Measurements from ENCODE around the gene ZNF45. TPM values are rescaled to one million over a fixed set of nuclear protein-coding genes. Genes with fewer than 3 reads are reported as not detected.

Gene ZNF45
- total RNA-seq, 2 experiments from 2014 or later = 7.9 to 8.8 TPM

GRCh38 chr19:43939557-43940260 lies 4.6 kb upstream of the ZNF45 start:
- Mint-ChIP-seq H3K9me3 (peaks cover 3% of the 10 kb centered on the region), H3K36me3 (ENCODE audit: low read depth) (no peaks in the 10 kb centered on the region), H3K4me3 (no peak overlapping the region), H3K27ac (no peak overlapping the region), H3K27me3 (peaks cover 4% of the 10 kb centered on the region), H3K4me1 (ENCODE audit: low read depth) (peaks cover 2% of the 10 kb centered on the region)
- ATAC-seq (no peak), DNase-seq (no peak)
- ChIA-PET CTCF (interaction anchor here (1.6 kb wide), 1 partner anchor 9 kb away, joined by 3 read pairs; no protein-coding TSS in a partner anchor), POLR2A (no interaction called here)
- intact Hi-C loops (cut with micrococcal nuclease) = loop anchor here (10.0 kb wide), 1 partner anchor 65 kb away; the partner anchor contains the start of gene ZNF230
- TF ChIP-seq, protein P1, sequence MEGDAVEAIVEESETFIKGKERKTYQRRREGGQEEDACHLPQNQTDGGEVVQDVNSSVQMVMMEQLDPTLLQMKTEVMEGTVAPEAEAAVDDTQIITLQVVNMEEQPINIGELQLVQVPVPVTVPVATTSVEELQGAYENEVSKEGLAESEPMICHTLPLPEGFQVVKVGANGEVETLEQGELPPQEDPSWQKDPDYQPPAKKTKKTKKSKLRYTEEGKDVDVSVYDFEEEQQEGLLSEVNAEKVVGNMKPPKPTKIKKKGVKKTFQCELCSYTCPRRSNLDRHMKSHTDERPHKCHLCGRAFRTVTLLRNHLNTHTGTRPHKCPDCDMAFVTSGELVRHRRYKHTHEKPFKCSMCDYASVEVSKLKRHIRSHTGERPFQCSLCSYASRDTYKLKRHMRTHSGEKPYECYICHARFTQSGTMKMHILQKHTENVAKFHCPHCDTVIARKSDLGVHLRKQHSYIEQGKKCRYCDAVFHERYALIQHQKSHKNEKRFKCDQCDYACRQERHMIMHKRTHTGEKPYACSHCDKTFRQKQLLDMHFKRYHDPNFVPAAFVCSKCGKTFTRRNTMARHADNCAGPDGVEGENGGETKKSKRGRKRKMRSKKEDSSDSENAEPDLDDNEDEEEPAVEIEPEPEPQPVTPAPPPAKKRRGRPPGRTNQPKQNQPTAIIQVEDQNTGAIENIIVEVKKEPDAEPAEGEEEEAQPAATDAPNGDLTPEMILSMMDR (IDR thresholded peaks at IDR 0.05) = no peak

- intact Hi-C loops (cut with micrococcal nuclease) = loop anchor here (10.0 kb wide), 1 partner anchor 69 kb away; the partner anchor contains the start of gene ZNF230
- Mint-ChIP-seq H3K27me3 (peaks cover under 1% of the 10 kb centered on the region), H3K27ac (no peak overlapping the region), H3K9me3 (peaks cover 3% of the 10 kb centered on the region), H3K36me3 (ENCODE audit: low read depth) (peaks cover 17% of the 10 kb centered on the region), H3K4me3 (peak overlapping the region; percentile 94), H3K4me1 (ENCODE audit: low read depth) (peaks cover 16% of the 10 kb centered on the region)
- DNase-seq (peak; percentile 3), ATAC-seq (no peak)
- ChIA-PET CTCF (interaction anchor here (1.9 kb wide), 1 partner anchor 16 kb away, joined by 6 read pairs; no protein-coding TSS in a partner anchor), POLR2A (interaction anchor here (1.2 kb wide), 1 partner anchor 158 kb away, joined by 5 read pairs; the partner anchor contains the start of gene ZNF224)
- TF ChIP-seq, protein P1 (IDR thresholded peaks at IDR 0.05) = no peak
Observed at GRCh38 chr19:43936188-43936587, 1.1 kb upstream of the ZNF45 start.

DNA sequence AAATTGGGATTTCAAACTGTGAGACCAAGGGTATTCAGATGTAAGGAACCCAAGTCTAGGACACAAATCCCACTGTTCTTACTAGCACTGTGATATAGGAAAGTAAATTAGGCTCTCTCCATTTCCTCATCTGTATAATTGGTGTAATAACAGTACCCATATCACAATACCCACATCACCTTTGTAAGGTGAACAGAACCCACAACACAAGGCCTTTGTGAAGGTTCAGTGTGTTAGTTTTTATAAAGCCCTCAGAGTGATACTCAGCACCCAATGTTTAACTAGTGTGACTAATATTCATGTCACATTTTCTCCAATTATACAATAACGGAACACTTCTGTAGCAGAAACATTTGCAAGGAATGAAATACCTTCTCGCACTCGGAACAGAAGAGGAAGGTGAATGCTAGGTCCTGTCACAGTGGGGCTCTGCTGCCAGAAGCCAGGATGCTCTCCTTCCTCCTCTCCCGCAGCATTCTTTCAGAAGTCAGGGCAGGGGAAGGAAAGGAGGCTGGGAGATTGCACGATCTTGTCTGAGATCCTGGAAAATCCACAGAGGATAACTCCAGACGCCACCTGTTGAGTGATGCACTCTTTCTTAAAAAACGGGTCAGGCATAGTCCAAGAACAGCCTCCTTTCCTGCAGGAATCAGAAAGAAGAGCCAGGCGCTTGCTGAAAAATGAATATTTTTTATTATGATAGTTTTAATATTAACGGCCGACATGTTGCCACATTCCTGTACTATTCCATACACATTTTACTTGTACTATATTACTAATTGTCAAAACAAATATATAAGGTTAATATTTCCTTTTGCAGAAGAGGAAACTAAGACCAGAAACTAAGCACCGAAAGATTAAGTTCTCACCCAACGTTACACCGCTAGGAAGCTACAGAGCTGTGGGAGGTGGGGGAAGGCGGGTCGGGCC lies 762 bp downstream of the ZNF45 start:
- H3K4me1 Mint-ChIP-seq (ENCODE audit: low read depth) = peaks cover 19% of the 10 kb centered on the region
- TF ChIP-seq, protein P1 (IDR thresholded peaks at IDR 0.05) = no peak
- POLR2A ChIA-PET = interaction anchor here (1.5 kb wide), 1 partner anchor 17 kb away, joined by 5 read pairs; the partner anchor contains the start of gene ZNF221
- peak overlapping the region; percentile 94 for H3K4me3 Mint-ChIP-seq
- peak overlapping the region; percentile 93 for H3K27ac Mint-ChIP-seq
- no peak for ATAC-seq
- H3K27me3 Mint-ChIP-seq = no peaks in the 10 kb centered on the region
- DNase-seq = no peak
- peaks cover 34% of the 10 kb centered on the region for H3K36me3 Mint-ChIP-seq (ENCODE audit: low read depth)
- CTCF ChIA-PET = interaction anchor here (1.2 to 1.9 kb wide), 3 partner anchors 14 to 18 kb away, joined by 5 to 6 read pairs (median 5); partner anchors contain the start of gene ZNF221
- intact Hi-C loops (cut with micrococcal nuclease) = loop anchor here (10.0 kb wide), 1 partner anchor 70 kb away; the partner anchor contains the start of gene ZNF230
- H3K9me3 Mint-ChIP-seq = peaks cover 2% of the 10 kb centered on the region

DNA sequence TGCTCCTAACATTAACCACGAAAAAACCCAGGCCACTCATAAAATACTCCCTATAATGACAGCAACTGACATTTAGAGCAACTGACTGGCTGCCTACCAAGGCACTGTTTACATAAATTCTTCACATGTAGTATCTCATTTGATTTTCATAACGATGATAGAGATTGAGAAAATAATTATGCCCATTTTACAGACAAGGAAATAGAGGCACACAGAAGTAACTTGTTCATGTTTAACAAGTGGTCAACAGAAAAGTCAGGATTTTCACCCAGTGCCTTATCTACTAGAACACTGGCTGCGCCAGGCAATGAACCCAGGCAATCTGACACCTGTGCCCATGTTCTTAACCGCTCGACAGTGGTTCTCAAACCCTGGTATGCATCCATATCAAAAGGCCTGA lies 6.3 kb downstream of the ZNF45 start:
- Mint-ChIP-seq H3K4me3 (no peak overlapping the region), H3K36me3 (ENCODE audit: low read depth) (peaks cover 87% of the 10 kb centered on the region), H3K9me3 (peaks cover 12% of the 10 kb centered on the region), H3K27ac (no peak overlapping the region), H3K27me3 (no peaks in the 10 kb centered on the region), H3K4me1 (ENCODE audit: low read depth) (peaks cover 12% of the 10 kb centered on the region)
- intact Hi-C loops (cut with micrococcal nuclease) = no loop called here
- TF ChIP-seq, protein P1 (IDR thresholded peaks at IDR 0.05) = no peak
- ChIA-PET CTCF (no interaction called here), POLR2A (no interaction called here)
- DNase-seq = no peak
- no peak for ATAC-seq
